Hematopoietic multipotent progenitor cell treated with erythropoietin and hydrocortisone succinate and interleukin-3 and kit ligand, for 15 days (in vitro differentiated cells): ENCODE results near the gene ECHDC3.

ENCODE experiments used
- DNase-seq: peaks from one replicate; pipeline ENCODE4 v3.0.0-alpha.2; 2015; ENCODE audit warnings: low spot score

ECHDC3 gene

DNA sequence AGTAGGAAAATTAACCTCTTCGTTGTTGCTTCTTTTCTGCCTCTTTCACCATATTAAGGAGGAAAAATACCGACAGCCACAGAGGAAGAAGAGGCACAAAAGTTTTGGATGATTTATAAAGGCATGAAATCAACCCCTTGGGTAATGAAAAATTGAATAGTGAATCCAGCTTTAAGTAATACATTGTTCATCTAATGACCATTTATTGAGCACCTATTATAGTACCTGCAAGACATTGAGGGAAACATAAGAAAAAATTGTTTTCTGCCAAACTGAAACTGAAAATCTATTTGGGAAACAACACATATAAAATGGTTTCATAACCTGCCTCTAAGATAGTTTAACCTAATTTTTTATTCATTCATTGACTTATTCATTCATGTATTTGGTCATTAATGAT, 8.2 kb downstream of the ECHDC3 start:
- no peak for DNase-seq

DNA sequence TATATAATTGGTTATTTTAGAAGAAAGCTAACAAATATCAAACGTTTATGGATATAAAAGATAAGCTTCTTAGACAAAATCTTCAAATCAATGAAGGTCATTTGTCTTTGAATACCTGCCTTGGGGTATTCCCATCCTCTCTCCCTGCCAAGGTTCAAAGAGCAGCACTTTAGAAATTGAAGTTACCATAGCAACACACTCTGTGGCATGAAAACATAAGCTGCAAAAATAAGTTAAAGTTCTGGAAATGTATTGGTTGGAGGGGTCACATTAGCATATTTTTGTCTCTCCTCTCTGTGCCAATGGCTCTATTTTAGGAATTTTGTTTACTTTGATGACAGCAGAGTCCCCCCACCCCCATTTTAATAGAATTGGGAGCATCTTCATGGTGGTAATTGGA, 12.0 kb downstream of the ECHDC3 start:
- no peak for DNase-seq

- DNase-seq, result no peak
Measured at GRCh38 chr10:11754620-11755019, 12.4 kb downstream of the ECHDC3 start.

DNA sequence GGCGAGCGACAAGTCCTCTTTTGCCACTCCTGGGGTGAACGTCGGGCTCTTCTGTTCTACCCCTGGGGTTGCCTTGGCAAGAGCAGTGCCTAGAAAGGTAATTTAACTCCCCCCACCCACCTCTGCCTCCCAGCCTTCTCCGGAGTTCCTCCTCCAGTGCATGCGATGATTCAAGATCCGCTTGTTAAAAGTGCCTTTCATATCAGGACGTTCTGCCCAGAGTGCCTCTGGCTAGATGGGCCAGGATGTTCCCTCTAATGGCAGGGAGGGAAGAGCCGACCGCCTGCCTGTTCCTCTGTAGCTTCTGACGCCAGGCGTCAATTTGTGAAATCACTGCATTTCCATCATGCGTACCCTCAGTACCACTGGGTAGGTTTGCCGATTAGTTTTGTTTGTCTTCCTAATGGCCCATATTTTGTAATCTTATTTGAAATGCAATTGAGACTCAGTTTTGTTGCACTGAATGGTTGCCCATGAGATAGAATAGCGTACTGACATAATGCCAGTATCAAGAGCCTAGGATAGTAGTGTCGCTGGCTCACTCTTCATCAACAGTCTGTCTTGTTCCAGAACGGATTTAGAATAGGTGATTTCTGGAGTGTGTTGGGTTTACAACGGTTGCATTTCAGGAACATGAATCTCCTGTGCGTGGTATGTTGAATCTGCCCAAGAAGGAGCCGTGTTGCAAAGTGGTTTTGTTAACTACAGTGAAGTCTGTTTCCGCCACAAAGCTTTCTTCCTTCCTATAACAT, 13.5 kb downstream of the ECHDC3 start:
- no peak for DNase-seq

- DNase-seq, result no peak
Measured at GRCh38 chr10:11756766-11757315, 14.7 kb downstream of the ECHDC3 start.

- peak; percentile 62 for DNase-seq
Measured at GRCh38 chr10:11757454-11757820, 15.3 kb downstream of the ECHDC3 start.

DNA sequence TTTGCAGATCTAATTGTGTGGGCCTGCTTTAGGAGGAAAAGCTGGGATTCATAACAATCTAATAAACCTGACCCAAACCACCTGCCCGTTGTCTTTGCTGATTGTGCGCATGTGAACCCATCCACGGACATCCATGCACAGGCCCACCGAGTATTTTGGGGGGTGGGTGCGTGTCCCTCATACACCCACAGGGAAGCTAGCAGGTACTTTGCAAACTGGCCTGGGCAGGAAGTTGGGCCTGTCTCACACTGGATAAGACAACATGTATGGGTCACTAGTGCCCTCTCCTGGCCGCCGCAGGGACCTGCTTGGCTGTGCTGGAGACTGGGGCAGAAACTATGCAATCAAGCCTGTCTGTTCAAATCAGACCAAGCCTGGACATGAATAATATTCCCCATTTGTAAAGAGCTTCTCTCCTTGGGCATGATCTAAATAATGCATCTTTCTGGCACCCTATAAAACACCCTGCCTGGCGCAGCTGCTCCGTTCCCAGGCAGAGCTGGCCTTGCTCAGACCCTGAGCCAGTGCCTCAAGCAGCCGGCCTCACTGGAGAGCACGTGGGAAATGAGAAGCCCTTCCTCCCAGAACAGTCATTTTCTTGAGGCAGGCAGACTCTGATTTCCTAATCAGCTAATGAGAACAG, 15.8 kb downstream of the ECHDC3 start:
- DNase-seq, result peak; percentile 77

GRCh38 chr10:11758527-11759236, 16.5 kb downstream of the ECHDC3 start:
- no peak for DNase-seq

DNA sequence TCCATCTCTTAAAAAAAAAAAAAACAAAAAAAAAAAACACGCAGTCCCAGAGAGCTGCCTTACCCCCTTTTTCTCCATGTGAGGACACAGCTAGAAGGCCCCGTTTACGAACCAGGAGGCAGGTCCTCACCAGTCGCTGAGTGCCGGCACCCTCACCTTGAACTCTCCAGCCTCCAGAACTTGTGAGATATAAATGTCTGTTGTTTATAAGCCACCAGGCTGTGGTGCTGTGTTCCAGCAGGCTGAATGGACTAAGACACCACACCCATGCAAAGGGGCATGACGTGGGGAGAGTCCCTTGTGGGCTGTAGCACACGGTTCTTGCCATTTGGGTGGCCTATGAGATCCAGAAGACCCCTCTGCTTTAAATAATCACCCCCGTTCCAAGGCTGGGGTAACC, 17.2 kb downstream of the ECHDC3 start:
- DNase-seq, result no peak

DNA sequence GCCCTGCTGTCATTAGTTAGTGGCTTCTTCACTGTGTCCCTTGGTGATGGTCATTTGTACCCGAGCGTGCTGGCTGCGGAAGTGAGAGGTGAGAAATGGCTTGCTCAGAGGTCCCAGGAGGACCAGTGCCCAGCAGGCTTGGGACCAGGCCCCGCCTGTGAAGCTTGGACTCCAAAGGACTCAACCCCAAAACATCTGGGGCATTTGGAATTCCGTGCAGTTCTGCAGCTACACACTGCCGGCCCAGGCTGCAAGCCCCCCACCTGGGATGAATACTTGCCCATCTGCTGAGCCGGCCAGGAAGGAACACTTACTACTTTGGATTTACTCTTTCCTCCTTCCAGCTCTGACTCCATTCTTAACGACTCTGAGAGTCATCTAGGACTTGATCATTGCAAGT, 18.0 kb downstream of the ECHDC3 start:
- DNase-seq, result no peak

DNA sequence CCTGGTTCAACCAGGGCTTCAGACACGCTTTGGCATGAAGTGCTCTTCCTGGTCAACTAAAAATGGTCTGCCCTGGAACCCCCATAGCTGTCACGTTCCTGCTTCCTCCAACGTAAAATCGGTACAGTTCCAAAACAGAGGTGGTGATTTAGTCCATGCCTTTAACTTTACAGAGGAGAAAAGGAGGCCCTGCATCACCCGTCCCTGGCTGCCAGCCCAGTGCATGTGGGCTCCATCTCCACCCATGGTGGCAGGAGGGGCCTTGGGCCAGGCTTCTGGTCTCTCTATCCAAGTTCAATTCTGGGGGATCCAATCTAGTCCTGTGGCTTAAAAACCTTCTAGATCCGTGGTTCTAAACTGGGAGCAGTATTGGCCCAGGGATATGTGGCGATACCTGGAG, 18.7 kb downstream of the ECHDC3 start:
- DNase-seq, result no peak

DNA sequence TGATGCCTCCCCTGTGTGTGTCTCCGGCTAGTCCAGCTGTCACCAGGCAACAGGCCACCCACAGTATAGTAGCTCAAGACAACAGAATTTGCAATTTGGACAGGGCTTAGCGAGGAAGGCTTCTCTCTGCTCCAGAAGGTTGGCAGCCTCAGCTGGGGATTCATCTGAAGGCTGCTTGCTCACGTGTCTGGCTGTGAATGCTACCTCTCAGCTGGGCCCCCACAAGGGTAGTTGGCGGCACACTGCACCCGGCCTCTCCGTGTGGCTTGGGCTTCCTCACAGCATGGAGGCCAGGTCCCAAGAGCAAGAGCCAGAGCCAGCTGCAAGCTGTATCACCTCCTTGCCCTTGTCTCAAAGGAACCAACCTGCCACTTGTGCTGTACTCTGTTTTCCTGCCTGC, 19.2 kb downstream of the ECHDC3 start:
- DNase-seq, result no peak

- DNase-seq, result no peak
Measured at GRCh38 chr10:11762706-11763500, 20.7 kb downstream of the ECHDC3 start.

GRCh38 chr10:11763501-11763861, 21.3 kb downstream of the ECHDC3 start:
- DNase-seq, result no peak

DNA sequence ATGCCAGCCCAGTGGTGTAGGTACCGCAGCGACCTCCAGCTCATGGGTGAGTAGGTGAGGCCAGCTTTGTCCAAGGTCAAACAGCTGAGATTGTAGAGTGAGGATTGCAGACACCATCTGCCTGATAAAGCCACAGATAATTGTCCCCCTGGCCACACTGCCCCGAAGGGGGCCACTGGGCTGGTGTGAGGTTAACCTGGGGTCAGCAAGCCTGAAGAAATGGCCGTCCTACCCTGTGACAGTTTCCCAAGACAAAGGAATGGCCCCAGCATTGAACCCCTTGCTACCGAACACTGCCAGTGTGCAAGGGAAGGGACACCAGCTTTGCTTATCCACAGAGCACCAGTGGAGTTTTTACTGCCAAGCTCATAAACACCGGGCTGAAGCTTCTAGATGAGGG, 23.0 kb downstream of the ECHDC3 start:
- DNase-seq, result no peak

GRCh38 chr10:11772575-11773288, 30.6 kb downstream of the ECHDC3 start:
- DNase-seq, result no peak

DNA sequence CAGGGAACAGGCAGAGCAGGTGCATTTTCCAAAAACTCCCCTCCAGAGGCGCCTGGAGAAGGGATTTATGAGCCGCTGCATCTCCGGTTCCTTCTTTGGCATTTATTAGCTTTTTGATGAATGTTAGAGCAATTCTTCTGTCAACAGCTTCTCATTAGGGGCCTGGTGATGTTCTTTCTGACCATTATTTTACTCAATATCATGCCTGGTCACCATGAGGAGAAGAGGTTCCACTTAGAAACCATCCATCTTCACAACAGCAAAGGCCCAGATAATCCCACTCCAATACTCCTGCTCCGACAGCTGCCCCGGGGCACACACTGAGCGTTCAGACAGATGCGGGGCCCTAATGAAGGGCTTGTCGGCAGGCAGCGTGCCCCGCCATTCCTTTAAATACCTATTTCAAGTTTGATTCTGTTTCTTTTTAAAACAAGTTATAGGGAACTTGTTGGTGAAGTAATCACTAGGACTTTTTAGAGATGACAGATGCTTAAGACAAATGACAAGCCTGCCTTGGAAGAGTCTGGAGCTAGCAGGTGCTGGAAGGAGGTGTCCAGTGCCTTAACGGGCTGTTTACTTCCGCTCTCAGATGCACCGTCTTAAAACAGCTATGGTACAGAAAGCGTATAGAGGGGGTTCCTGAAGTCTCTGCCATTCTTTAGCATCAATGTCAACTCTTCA, 31.7 kb downstream of the ECHDC3 start:
- DNase-seq, result no peak

DNA sequence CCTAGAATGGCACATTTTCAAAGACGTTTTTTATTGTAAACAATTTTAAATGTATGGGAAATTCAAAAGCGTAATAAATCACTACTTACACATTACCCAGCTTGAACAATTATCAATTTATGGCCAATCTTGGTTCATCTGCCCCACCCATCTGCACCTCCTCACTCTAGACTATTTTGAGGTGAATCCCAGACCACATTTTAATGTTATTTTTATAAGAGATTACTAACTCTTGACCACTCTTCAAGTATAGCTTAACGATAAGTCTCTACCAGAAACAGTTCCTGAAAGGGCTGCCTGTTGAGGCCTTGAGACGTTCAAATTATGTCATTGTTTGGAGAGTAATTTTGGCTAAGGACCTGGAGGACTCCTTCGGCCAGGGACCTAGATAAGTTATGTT, 33.2 kb downstream of the ECHDC3 start:
- no peak for DNase-seq

GRCh38 chr10:11776080-11776479, 33.9 kb downstream of the ECHDC3 start:
- DNase-seq, result no peak

DNA sequence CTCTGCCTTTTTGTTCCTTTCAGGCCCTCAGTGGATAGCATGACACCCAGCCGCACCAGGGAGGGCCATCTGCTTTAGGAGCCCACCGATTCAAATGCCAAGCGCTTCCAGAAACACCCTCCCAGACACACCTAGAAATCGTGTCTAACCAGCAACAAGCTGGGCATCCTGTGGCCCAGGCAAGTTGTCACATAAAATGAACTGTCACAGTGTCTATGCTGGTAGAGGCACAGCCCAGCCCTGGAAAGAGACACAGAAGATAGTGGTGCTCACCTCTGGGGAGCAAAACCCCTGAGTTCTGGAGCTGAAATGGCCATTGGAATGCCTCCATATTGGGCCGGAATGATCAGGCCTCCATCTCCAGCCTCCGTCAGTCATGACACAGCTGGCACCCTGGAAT, 38.9 kb downstream of the ECHDC3 start:
- DNase-seq, result no peak
